ENCODE measurements around the gene DVL1.

Gene DVL1

GRCh38 chr1:1342584-1343115, 6.6 kb downstream of the DVL1 start:
- no peak overlapping the region for H3K4me3 ChIP-seq
- TF ChIP-seq Cebpa-rat (IDR thresholded peaks at IDR 0.05) = no peak
- no peaks in the 10 kb centered on the region for H3K27me3 ChIP-seq
- H3K4me2 ChIP-seq = peak overlapping the region; percentile 72
- H3K27ac ChIP-seq = peak overlapping the region; percentile 66
- H3K36me3 ChIP-seq = peaks cover 35% of the 10 kb centered on the region
- H4K20me1 ChIP-seq = peaks cover 75% of the 10 kb centered on the region
- H3K9me3 ChIP-seq = no peaks in the 10 kb centered on the region
- H3K9ac ChIP-seq = peak overlapping the region; percentile 55
- peaks cover 58% of the 10 kb centered on the region for H3K4me1 ChIP-seq

- H3K4me1 ChIP-seq = peaks cover 52% of the 10 kb centered on the region
- peak overlapping the region; percentile 72 for H3K4me2 ChIP-seq
- no peaks in the 10 kb centered on the region for H3K9me3 ChIP-seq
- peak overlapping the region; percentile 66 for H3K27ac ChIP-seq
- H3K36me3 ChIP-seq = peaks cover 40% of the 10 kb centered on the region
- TF ChIP-seq Cebpa-rat (IDR thresholded peaks at IDR 0.05) = no peak
- no peak overlapping the region for H3K4me3 ChIP-seq
- peak overlapping the region; percentile 55 for H3K9ac ChIP-seq
- peaks cover 75% of the 10 kb centered on the region for H4K20me1 ChIP-seq
- H3K27me3 ChIP-seq = no peaks in the 10 kb centered on the region
Measured at GRCh38 chr1:1342061-1342562, 7.1 kb downstream of the DVL1 start.

GRCh38 chr1:1341549-1342021, 7.6 kb downstream of the DVL1 start:
- Histone ChIP-seq H3K9me3 (no peaks in the 10 kb centered on the region), H3K4me1 (peaks cover 47% of the 10 kb centered on the region), H4K20me1 (peaks cover 73% of the 10 kb centered on the region), H3K36me3 (peaks cover 45% of the 10 kb centered on the region), H3K4me2 (no peak overlapping the region), H3K27ac (no peak overlapping the region), H3K27me3 (no peaks in the 10 kb centered on the region), H3K4me3 (no peak overlapping the region), H3K9ac (no peak overlapping the region)
- no peak for TF ChIP-seq Cebpa-rat (IDR thresholded peaks at IDR 0.05)

GRCh38 chr1:1340791-1341548, 8.2 kb downstream of the DVL1 start:
- Histone ChIP-seq H3K4me2 (no peak overlapping the region), H4K20me1 (peaks cover 73% of the 10 kb centered on the region), H3K9ac (no peak overlapping the region), H3K27me3 (no peaks in the 10 kb centered on the region), H3K4me3 (no peak overlapping the region), H3K36me3 (peaks cover 52% of the 10 kb centered on the region), H3K9me3 (no peaks in the 10 kb centered on the region), H3K4me1 (peaks cover 41% of the 10 kb centered on the region), H3K27ac (no peak overlapping the region)
- no peak for TF ChIP-seq Cebpa-rat (IDR thresholded peaks at IDR 0.05)

- Histone ChIP-seq H3K9ac (no peak overlapping the region), H3K4me3 (no peak overlapping the region), H3K27ac (no peak overlapping the region), H3K27me3 (no peaks in the 10 kb centered on the region), H3K9me3 (no peaks in the 10 kb centered on the region), H3K4me1 (peaks cover 33% of the 10 kb centered on the region), H3K4me2 (no peak overlapping the region), H3K36me3 (peaks cover 59% of the 10 kb centered on the region), H4K20me1 (peaks cover 73% of the 10 kb centered on the region)
- TF ChIP-seq Cebpa-rat (IDR thresholded peaks at IDR 0.05) = no peak
Measured at GRCh38 chr1:1340185-1340584, 9.0 kb downstream of the DVL1 start.

GRCh38 chr1:1338278-1338677, 10.9 kb downstream of the DVL1 start:
- Histone ChIP-seq H3K9ac (no peak overlapping the region), H3K4me1 (peaks cover 14% of the 10 kb centered on the region), H3K36me3 (peaks cover 73% of the 10 kb centered on the region), H3K27ac (no peak overlapping the region), H4K20me1 (peaks cover 73% of the 10 kb centered on the region), H3K4me2 (no peak overlapping the region), H3K9me3 (no peaks in the 10 kb centered on the region), H3K4me3 (no peak overlapping the region), H3K27me3 (no peaks in the 10 kb centered on the region)
- TF ChIP-seq Cebpa-rat (IDR thresholded peaks at IDR 0.05) = no peak

GRCh38 chr1:1337793-1338147, 11.4 kb downstream of the DVL1 start:
- no peak overlapping the region for H3K9ac ChIP-seq
- no peak overlapping the region for H3K4me3 ChIP-seq
- H3K4me2 ChIP-seq = no peak overlapping the region
- peaks cover 73% of the 10 kb centered on the region for H3K36me3 ChIP-seq
- H3K9me3 ChIP-seq = no peaks in the 10 kb centered on the region
- H4K20me1 ChIP-seq = peaks cover 72% of the 10 kb centered on the region
- H3K27me3 ChIP-seq = no peaks in the 10 kb centered on the region
- no peak for TF ChIP-seq Cebpa-rat (IDR thresholded peaks at IDR 0.05)
- H3K4me1 ChIP-seq = peaks cover 9% of the 10 kb centered on the region
- no peak overlapping the region for H3K27ac ChIP-seq

GRCh38 chr1:1336931-1337792, 12.1 kb downstream of the DVL1 start:
- no peak overlapping the region for H3K27ac ChIP-seq
- peaks cover 3% of the 10 kb centered on the region for H3K4me1 ChIP-seq
- H3K9me3 ChIP-seq = no peaks in the 10 kb centered on the region
- peaks cover 72% of the 10 kb centered on the region for H4K20me1 ChIP-seq
- H3K9ac ChIP-seq = no peak overlapping the region
- H3K36me3 ChIP-seq = peaks cover 73% of the 10 kb centered on the region
- no peaks in the 10 kb centered on the region for H3K27me3 ChIP-seq
- H3K4me2 ChIP-seq = no peak overlapping the region
- H3K4me3 ChIP-seq = no peak overlapping the region
- TF ChIP-seq Cebpa-rat (IDR thresholded peaks at IDR 0.05) = no peak

- H3K4me1 ChIP-seq = no peaks in the 10 kb centered on the region
- H3K27me3 ChIP-seq = no peaks in the 10 kb centered on the region
- no peak overlapping the region for H3K27ac ChIP-seq
- TF ChIP-seq Cebpa-rat (IDR thresholded peaks at IDR 0.05) = no peak
- H3K36me3 ChIP-seq = peaks cover 66% of the 10 kb centered on the region
- H3K4me3 ChIP-seq = no peak overlapping the region
- H3K9me3 ChIP-seq = no peaks in the 10 kb centered on the region
- H4K20me1 ChIP-seq = peaks cover 69% of the 10 kb centered on the region
- H3K4me2 ChIP-seq = no peak overlapping the region
- H3K9ac ChIP-seq = no peak overlapping the region
Measured at GRCh38 chr1:1336446-1336845, 12.8 kb downstream of the DVL1 start.

Data from BLaER1 (cell line).